ENCODE data around the gene ENPP3. TPM values are rescaled to one million over a fixed set of nuclear protein-coding genes. Genes with fewer than 3 reads are reported as not detected.

Gene ENPP3
- total and polyA plus RNA-seq, 10 of the 15 experiments (the other 5 are each of a cell fraction or from before 2014, with no cell fraction given): 0.01 TPM; not detected in 9

GRCh38 chr6:131641554-131641953, 4.5 kb downstream of the ENPP3 start:
- intact Hi-C loops (cut with micrococcal nuclease; ENCODE audit: unreplicated experiment): no loop called here
- no TSS peak for BruUV-seq (replicated peaks)
- CTCF ChIA-PET: no interaction called here

More at GRCh38 chr6:131641554-131641953, 4.5 kb downstream of the ENPP3 start:
- ChIA-PET POLR2A (no interaction called here), SMC1A (ENCODE audit: uncharacterized antibody, unreplicated experiment) (no interaction called here), RAD21 (ENCODE audit: unreplicated experiment) (no interaction called here)
- no peak for FAIRE-seq
- Histone ChIP-seq H3K9ac (ENCODE audit: control insufficient read depth, insufficient read depth, low read length) (no peak overlapping the region), H3K27ac (ENCODE audit: control insufficient read depth, insufficient read depth) (no peak overlapping the region), H3K27me3 (replicated peaks in 1 of 2; ENCODE audit: control insufficient read depth in 2 of 2, insufficient read depth in 2 of 2, low read length in 1 of 2) (peaks cover 0 to 3% of the 10 kb centered on the region in 2 experiments; a peak in 2 of 4 replicates), H3K9me3 (replicated peaks; ENCODE audit: control insufficient read depth, insufficient read depth, low read length) (no peaks in the 10 kb centered on the region), H4K20me1 (ENCODE audit: control insufficient read depth, insufficient read depth) (no peaks in the 10 kb centered on the region; the same call in 1 of the 2 replicates), H3K4me1 (ENCODE audit: control insufficient read depth, insufficient read depth, low read length) (no peaks in the 10 kb centered on the region), H3K4me2 (ENCODE audit: control insufficient read depth, insufficient read depth) (no peak overlapping the region), H3K4me3 (no peak overlapping the region), H3K36me3 (ENCODE audit: control insufficient read depth in 2 of 2, insufficient read depth in 2 of 2, low read length in 1 of 2) (no peaks in the 10 kb centered on the region), H2AFZ (ENCODE audit: control insufficient read depth, low read depth, low read length) (no peak overlapping the region), H3K79me2 (ENCODE audit: control insufficient read depth, insufficient read depth, low read length) (no peaks in the 10 kb centered on the region)
- in situ Hi-C loops (cut with MboI): no loop called here
- no peak for DNase-seq (ENCODE audit: low read depth, low spot score)
- ATAC-seq: no peak
- TF ChIP-seq SMAD1 (IDR thresholded peaks at IDR 0.05; ENCODE audit: low read depth, partially characterized antibody): no peak
- TF ChIP-seq TARDBP (IDR thresholded peaks at IDR 0.05; ENCODE audit: borderline replicate concordance): no peak
- no peak for TF ChIP-seq RBBP5 (conservative IDR thresholded peaks at IDR 0.05)
- no peak for TF ChIP-seq TBL1XR1 (IDR thresholded peaks at IDR 0.05; ENCODE audit: low read depth, low read length)
- TF ChIP-seq PBX3 (IDR thresholded peaks at IDR 0.05; ENCODE audit: insufficient replicate concordance, low read depth, low read length): no peak
- TF ChIP-seq ELK1 (IDR thresholded peaks at IDR 0.05; ENCODE audit: low read depth, low read length): no peak
- no peak for TF ChIP-seq RB1 (IDR thresholded peaks at IDR 0.05; ENCODE audit: borderline replicate concordance)
- no peak for TF ChIP-seq CREB1 (IDR thresholded peaks at IDR 0.05; ENCODE audit: low read depth)
- no peak for TF ChIP-seq MYB (IDR thresholded peaks at IDR 0.05; ENCODE audit: borderline replicate concordance, low read depth, low read length)
- no peak for TF ChIP-seq REST (IDR thresholded peaks at IDR 0.05; ENCODE audit: low read depth, low read length)
- no peak for TF ChIP-seq EGR1 (IDR thresholded peaks at IDR 0.05; ENCODE audit: borderline replicate concordance in 1 of 2, low read depth in 2 of 2, low read length in 2 of 2)
- 86% methylated on average over 1 of the region's 1 CpG for WGBS (ENCODE audit: insufficient coverage, insufficient replicate concordance, low lambda C conversion rate, missing lambda C conversion rate)

Data from GM12878 (cell line).